Measurements from ENCODE around the gene NDUFAF8. TPM values are rescaled to one million over a fixed set of nuclear protein-coding genes. Genes with fewer than 3 reads are reported as not detected.

Gene NDUFAF8
- total RNA-seq, 4 donors from 2014 or later: 1.8 to 31.9 (median 6.7) TPM

DNA sequence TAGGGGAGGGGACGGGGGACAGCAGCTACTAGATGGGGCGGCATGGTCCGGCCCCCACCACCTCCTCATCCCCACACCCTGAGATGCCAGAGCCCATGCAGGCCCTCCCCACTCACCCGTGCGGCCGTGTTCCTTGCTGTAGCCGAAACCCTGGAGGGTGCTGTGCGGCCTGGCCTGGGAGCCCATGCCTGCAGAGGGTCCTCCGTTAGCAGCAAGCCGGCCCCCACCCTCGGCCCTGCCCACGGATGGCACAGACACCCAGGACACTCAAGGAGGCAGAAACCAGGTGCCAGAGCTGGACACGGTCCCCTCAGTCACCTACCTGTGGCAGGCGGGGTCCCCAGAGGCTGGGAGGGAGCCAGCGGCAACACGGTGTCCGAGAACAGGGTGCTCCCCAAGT is 5.8 kb upstream of the NDUFAF8 start:
- Histone ChIP-seq H3K27ac (no peak overlapping the region), H3K4me1 (peaks cover 0 to 6% of the 10 kb centered on the region in 2 donors), H3K9me3 (no peaks in the 10 kb centered on the region), H3K36me3 (no peaks in the 10 kb centered on the region), H3K27me3 (no peaks in the 10 kb centered on the region), H3K4me3 (no peak overlapping the region)
- DNase-seq: no peak
- TF ChIP-seq POLR2A (IDR thresholded peaks at IDR 0.05): no peak
- TF ChIP-seq, protein P1, sequence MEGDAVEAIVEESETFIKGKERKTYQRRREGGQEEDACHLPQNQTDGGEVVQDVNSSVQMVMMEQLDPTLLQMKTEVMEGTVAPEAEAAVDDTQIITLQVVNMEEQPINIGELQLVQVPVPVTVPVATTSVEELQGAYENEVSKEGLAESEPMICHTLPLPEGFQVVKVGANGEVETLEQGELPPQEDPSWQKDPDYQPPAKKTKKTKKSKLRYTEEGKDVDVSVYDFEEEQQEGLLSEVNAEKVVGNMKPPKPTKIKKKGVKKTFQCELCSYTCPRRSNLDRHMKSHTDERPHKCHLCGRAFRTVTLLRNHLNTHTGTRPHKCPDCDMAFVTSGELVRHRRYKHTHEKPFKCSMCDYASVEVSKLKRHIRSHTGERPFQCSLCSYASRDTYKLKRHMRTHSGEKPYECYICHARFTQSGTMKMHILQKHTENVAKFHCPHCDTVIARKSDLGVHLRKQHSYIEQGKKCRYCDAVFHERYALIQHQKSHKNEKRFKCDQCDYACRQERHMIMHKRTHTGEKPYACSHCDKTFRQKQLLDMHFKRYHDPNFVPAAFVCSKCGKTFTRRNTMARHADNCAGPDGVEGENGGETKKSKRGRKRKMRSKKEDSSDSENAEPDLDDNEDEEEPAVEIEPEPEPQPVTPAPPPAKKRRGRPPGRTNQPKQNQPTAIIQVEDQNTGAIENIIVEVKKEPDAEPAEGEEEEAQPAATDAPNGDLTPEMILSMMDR (IDR thresholded peaks at IDR 0.05): no peak
- intact Hi-C loops (cut with DNase I; ENCODE audit: low total_unique reads): no loop called here

DNA sequence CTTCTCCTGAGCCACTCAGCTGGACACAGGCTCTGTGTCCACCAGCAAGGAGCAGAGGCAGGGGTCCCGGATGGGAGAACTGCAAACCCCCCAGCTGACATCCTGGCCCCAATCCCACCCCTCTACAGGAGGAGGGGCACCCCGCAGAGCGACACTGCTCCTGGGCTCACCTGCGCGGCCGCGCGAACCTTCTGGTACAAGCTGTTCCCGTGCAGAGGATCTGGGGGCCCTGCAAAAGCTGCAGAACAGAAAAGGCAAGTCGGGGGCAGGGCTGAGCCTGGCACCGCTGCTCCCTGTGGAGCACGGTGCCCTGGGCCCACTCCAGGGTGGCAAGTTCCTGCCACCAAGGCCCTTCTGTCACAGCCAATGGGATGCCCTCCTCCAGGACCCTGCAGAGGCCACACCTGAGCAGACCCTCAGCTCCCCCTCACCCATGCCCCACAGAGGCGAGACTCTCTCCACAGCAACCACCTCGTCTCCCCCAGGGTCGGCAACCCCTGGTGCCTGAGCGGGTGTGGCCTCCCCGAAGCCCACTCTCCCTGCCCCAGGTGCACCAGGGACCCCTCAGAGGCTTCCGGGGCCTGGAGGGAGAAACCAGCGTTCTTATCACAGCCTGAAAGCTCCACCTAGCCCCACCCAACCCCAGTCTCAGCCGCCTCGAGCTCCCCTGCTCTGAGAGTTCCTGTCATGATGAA is 5.2 kb upstream of the NDUFAF8 start:
- H3K9me3 ChIP-seq: no peaks in the 10 kb centered on the region
- H3K27ac ChIP-seq: no peak overlapping the region
- H3K4me3 ChIP-seq: no peak overlapping the region
- no peaks in the 10 kb centered on the region for H3K36me3 ChIP-seq
- intact Hi-C loops (cut with DNase I; ENCODE audit: low total_unique reads): no loop called here
- TF ChIP-seq, protein P1 (IDR thresholded peaks at IDR 0.05): no peak
- TF ChIP-seq POLR2A (IDR thresholded peaks at IDR 0.05): no peak
- H3K4me1 ChIP-seq: peaks cover 0 to 6% of the 10 kb centered on the region in 2 donors
- no peaks in the 10 kb centered on the region for H3K27me3 ChIP-seq
- DNase-seq: no peak

DNA sequence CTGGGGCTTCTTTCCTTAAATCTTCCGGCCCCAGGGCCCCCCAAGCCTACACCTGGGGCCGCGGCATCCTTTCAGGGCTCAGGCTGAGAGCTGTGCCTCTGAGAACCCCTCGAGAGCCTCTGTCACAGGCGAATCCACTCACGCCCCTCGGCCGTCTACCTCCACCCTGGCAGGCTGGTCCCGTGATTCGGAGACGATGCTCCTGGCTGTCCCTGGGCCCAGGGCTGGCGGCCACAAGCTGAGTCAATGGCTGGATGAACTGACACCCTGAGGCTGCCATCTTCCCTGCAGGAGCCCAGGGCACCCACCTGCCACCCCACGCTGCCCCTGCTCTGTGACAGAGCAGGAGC is 4.6 kb upstream of the NDUFAF8 start:
- no peak overlapping the region for H3K4me3 ChIP-seq
- intact Hi-C loops (cut with DNase I; ENCODE audit: low total_unique reads): no loop called here
- no peaks in the 10 kb centered on the region for H3K27me3 ChIP-seq
- no peaks in the 10 kb centered on the region for H3K9me3 ChIP-seq
- H3K27ac ChIP-seq: no peak overlapping the region
- peaks cover 0 to 6% of the 10 kb centered on the region in 2 donors for H3K4me1 ChIP-seq
- TF ChIP-seq POLR2A (IDR thresholded peaks at IDR 0.05): no peak
- TF ChIP-seq, protein P1 (IDR thresholded peaks at IDR 0.05): no peak
- H3K36me3 ChIP-seq: no peaks in the 10 kb centered on the region
- DNase-seq: no peak

DNA sequence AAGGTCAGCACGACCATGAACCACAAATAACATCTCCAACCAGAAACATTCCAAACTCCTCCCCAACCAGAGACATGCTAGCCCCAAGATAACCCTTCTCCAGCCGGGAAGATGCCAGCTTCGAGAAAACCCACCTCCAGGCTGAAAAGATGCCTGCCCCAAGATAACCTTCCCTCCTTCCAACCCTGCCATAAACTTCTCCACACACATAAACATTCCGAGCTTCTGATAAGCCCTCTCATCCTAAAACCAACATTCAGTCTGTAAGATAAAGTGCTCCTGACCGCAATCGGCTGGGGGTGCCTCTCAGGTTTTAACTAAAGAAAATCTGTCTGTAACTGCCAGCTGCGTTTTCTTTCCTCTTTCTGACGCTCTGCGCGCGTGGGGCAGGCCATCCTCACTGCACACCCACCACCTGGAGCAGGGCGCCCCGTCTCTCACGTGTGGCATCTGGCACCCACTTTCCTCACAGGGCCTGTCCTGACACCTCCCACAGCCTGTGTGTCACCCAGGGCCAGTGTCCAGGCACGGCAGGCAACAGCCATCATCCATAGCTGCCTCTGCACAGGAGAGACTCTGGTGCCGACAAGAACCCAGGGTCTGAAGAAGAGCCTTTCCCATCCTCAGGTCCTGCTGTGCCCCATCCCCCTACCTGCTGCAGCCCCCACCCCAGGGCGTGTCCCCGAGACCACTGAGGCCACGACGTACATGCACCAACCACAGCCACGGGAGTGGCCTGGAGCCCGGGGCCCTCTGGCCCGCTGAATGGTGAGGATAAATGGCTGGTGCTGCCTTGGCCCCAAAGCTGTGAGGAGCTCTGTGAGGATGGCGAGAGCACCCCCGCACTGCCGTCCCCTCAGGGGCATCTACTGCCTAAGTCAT is 3.9 kb upstream of the NDUFAF8 start:
- intact Hi-C loops (cut with DNase I; ENCODE audit: low total_unique reads): no loop called here
- DNase-seq: no peak
- H3K4me1 ChIP-seq: peaks cover 0 to 6% of the 10 kb centered on the region in 2 donors
- no peaks in the 10 kb centered on the region for H3K27me3 ChIP-seq
- H3K4me3 ChIP-seq: no peak overlapping the region
- H3K36me3 ChIP-seq: no peaks in the 10 kb centered on the region
- H3K27ac ChIP-seq: no peak overlapping the region
- H3K9me3 ChIP-seq: no peaks in the 10 kb centered on the region
- TF ChIP-seq, protein P1 (IDR thresholded peaks at IDR 0.05): no peak
- TF ChIP-seq POLR2A (IDR thresholded peaks at IDR 0.05): no peak

Data from uterus (tissue), 4 donors.